OCI-LY1 (cell line): Measurements from ENCODE around the gene EP300.

Source experiments
- H2AFZ ChIP-seq: fragments of 200-600 bp; sonication (generic), shearing (Covaris generic); 2 replicates; pipeline ENCODE4 v1.6.0; 2014; ENCODE audit warnings: antibody characterized with exemption, mild to moderate bottlenecking, low read length
- H3F3A ChIP-seq: fragments of 200-600 bp; sonication (generic), shearing (Covaris generic); 2 replicates; pipeline ENCODE4 v1.6.0; 2014; ENCODE audit warnings: mild to moderate bottlenecking, antibody characterized with exemption, low read length, moderate library complexity; ENCODE audit not compliant: insufficient read depth
- H3K27ac ChIP-seq: fragments of 200-600 bp; sonication (generic); 2 replicates; pipeline ENCODE4 v1.5.1; 2014; ENCODE audit warnings: low read length, mixed run types, mild to moderate bottlenecking, low read depth; ENCODE audit not compliant: poor library complexity, severe bottlenecking
- H3K27me3 ChIP-seq: fragments of 200-600 bp; sonication (generic); 2 replicates; pipeline ENCODE4 v1.6.0; 2014; ENCODE audit warnings: antibody characterized with exemption, mild to moderate bottlenecking, low read length, moderate library complexity; ENCODE audit not compliant: insufficient read depth
- H3K36me3 ChIP-seq: fragments of 200-600 bp; sonication (generic); 2 replicates; pipeline ENCODE4 v1.6.1; 2014; ENCODE audit warnings: mild to moderate bottlenecking, antibody characterized with exemption, low read length, moderate library complexity, mixed read lengths; ENCODE audit not compliant: insufficient read depth
- H3K4me1 ChIP-seq: fragments of 200-600 bp; sonication (generic); 2 replicates; pipeline ENCODE4 v1.5.1; 2014; ENCODE audit warnings: mild to moderate bottlenecking, low read length, moderate library complexity; ENCODE audit not compliant: insufficient read depth, severe bottlenecking
- H3K4me2 ChIP-seq: fragments of 200-600 bp; sonication (generic), shearing (Covaris generic); 2 replicates; pipeline ENCODE4 v1.6.1; 2014; ENCODE audit warnings: low read length
- H3K4me3 ChIP-seq: fragments of 200-600 bp; sonication (generic); 2 replicates; pipeline ENCODE4 v1.5.1; 2014; ENCODE audit warnings: low read length, low read depth, mild to moderate bottlenecking, mixed read lengths; ENCODE audit not compliant: poor library complexity, severe bottlenecking
- H3K79me2 ChIP-seq: fragments of 200-600 bp; shearing (Covaris generic); 2 replicates; pipeline ENCODE4 v1.6.1; 2016; ENCODE audit warnings: mixed run types, low read length, mixed read lengths; ENCODE audit not compliant: insufficient read depth
- H3K9ac ChIP-seq: fragments of 200-600 bp; sonication (generic), shearing (Covaris generic); 2 replicates; pipeline ENCODE4 v1.6.1; 2014; ENCODE audit warnings: mild to moderate bottlenecking, low read length, mixed read lengths
- H3K9me2 ChIP-seq: fragments of 200-600 bp; sonication (generic), shearing (Covaris generic); 2 replicates; pipeline ENCODE4 v1.6.1; 2014; ENCODE audit warnings: low read depth, mild to moderate bottlenecking, low read length, mixed read lengths
- H3K9me3 ChIP-seq: fragments of 200-600 bp; shearing (Covaris generic); 2 replicates; pipeline ENCODE4 v1.6.1; 2014; ENCODE audit warnings: low read length, mixed read lengths
- H4K20me1 ChIP-seq: fragments of 200-600 bp; sonication (generic), shearing (Covaris generic); 2 replicates; pipeline ENCODE4 v1.6.0; 2016; ENCODE audit warnings: mild to moderate bottlenecking, low read length; ENCODE audit not compliant: insufficient read depth
- CTCF ChIP-seq: fragments of 200-600 bp; sonication (generic), shearing (Covaris generic); IDR thresholded peaks from 2 replicates; pipeline ENCODE4 v1.5.1; 2017; ENCODE audit warnings: mild to moderate bottlenecking, antibody characterized with exemption, low read length, moderate library complexity, mixed read lengths
- EZH2 ChIP-seq: fragments of 200-600 bp; sonication (generic), shearing (Covaris generic); IDR thresholded peaks from 2 replicates; pipeline ENCODE4 v1.8.0; 2017; ENCODE audit warnings: borderline replicate concordance, mixed run types, mild to moderate bottlenecking, antibody characterized with exemption, low read length, moderate library complexity, mixed read lengths

EP300 gene

GRCh38 chr22:41198027-41198580 is 105.7 kb downstream of the EP300 start:
- Histone ChIP-seq H4K20me1 (no peaks in the 10 kb centered on the region), H3K9ac (peak overlapping the region; percentile 69), H3K4me1 (peaks cover 16% of the 10 kb centered on the region)

DNA sequence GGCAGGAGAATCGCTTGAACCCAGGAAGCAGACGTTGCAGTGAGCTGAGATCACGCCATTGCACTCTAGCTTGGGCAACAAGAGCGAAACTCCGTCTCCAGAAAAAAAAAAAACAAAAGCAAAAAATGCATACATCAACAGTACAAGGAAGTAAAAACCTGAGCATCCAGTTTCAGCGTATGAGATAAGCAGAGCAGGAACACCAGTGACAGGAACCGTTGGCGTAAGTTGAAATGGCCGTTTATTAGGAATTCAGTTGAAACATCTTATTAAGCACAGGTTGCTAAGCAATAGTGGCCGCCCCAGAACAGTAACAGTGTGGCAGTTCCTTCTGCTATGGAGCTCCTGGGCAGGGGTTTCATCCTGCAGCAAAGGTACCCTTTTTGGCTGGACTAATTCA is 108.7 kb downstream of the EP300 start:
- Histone ChIP-seq H3K79me2 (peaks cover 5% of the 10 kb centered on the region), H3K4me3 (no peak overlapping the region), H2AFZ (no peak overlapping the region)

More at GRCh38 chr22:41198027-41198580, 105.7 kb downstream of the EP300 start:
- peak overlapping the region; percentile 83 for H3K4me2 ChIP-seq
- H3K9me3 ChIP-seq, result no peaks in the 10 kb centered on the region
- H3F3A ChIP-seq, result no peaks in the 10 kb centered on the region
- H3K9me2 ChIP-seq, result no peaks in the 10 kb centered on the region
- TF ChIP-seq EZH2, result no peak
- TF ChIP-seq CTCF, result no peak
- peak overlapping the region; percentile 30 for H2AFZ ChIP-seq
- H3K79me2 ChIP-seq, result no peaks in the 10 kb centered on the region
- no peaks in the 10 kb centered on the region for H3K36me3 ChIP-seq
- H3K27ac ChIP-seq, result no peak overlapping the region
- no peaks in the 10 kb centered on the region for H3K27me3 ChIP-seq
- H3K4me3 ChIP-seq, result peak overlapping the region; percentile 73

GRCh38 chr22:41203118-41203517 is 110.7 kb downstream of the EP300 start:
- no peaks in the 10 kb centered on the region for H3K9me3 ChIP-seq
- no peaks in the 10 kb centered on the region for H3F3A ChIP-seq
- no peak overlapping the region for H3K27ac ChIP-seq
- peaks cover 19% of the 10 kb centered on the region for H3K4me1 ChIP-seq
- no peaks in the 10 kb centered on the region for H3K9me2 ChIP-seq
- TF ChIP-seq EZH2 (no peak), CTCF (no peak)
- peaks cover 5% of the 10 kb centered on the region for H3K79me2 ChIP-seq
- no peaks in the 10 kb centered on the region for H4K20me1 ChIP-seq
- H3K4me3 ChIP-seq, result no peak overlapping the region
- no peaks in the 10 kb centered on the region for H3K36me3 ChIP-seq
- H3K9ac ChIP-seq, result no peak overlapping the region
- no peaks in the 10 kb centered on the region for H3K27me3 ChIP-seq
- no peak overlapping the region for H3K4me2 ChIP-seq
- no peak overlapping the region for H2AFZ ChIP-seq

More for the DNA sequence above, 108.7 kb downstream of the EP300 start:
- Histone ChIP-seq H3K9me3 (no peaks in the 10 kb centered on the region), H4K20me1 (no peaks in the 10 kb centered on the region), H3K4me2 (no peak overlapping the region), H3K27ac (no peak overlapping the region), H3F3A (no peaks in the 10 kb centered on the region), H3K9me2 (no peaks in the 10 kb centered on the region), H3K9ac (no peak overlapping the region), H3K27me3 (no peaks in the 10 kb centered on the region), H3K36me3 (no peaks in the 10 kb centered on the region), H3K4me1 (peaks cover 23% of the 10 kb centered on the region)
- TF ChIP-seq CTCF (no peak), EZH2 (no peak)
